Stimulated activated CD4-positive, alpha-beta T cell treated with anti-CD3 and anti-CD28 coated beads, Interleukin-12 subunit alpha, Interleukin-12 subunit beta, amount 100 ng/mL, for 48 hours (primary cell): ENCODE measurements around the gene RNF157.
A peak's percentile ranks its signal among the peaks of the same experiment; 100 is the strongest.

Experiments
- DNase-seq, 3 donors: peaks; one replicate each; pipeline ENCODE4 v3.0.0-alpha.2; 2020; ENCODE audit warnings: low read depth in 2 of 3, low spot score in 1 of 3

RNF157 gene

GRCh38 chr17:76130473-76130872, 109.8 kb downstream of the RNF157 start:
- DNase-seq: no peak

- no peak for DNase-seq
Measured at GRCh38 chr17:76125922-76126321, 114.4 kb downstream of the RNF157 start.

- DNase-seq: no peak
Measured at GRCh38 chr17:76125391-76125675, 115.0 kb downstream of the RNF157 start.

- no peak for DNase-seq
Measured at GRCh38 chr17:76124582-76125390, 115.5 kb downstream of the RNF157 start.

- DNase-seq: no peak
Measured at GRCh38 chr17:76123749-76124581, 116.3 kb downstream of the RNF157 start.

GRCh38 chr17:76123191-76123499, 117.1 kb downstream of the RNF157 start:
- no peak for DNase-seq

GRCh38 chr17:76122431-76123190, 117.7 kb downstream of the RNF157 start:
- DNase-seq: no peak

GRCh38 chr17:76121932-76122430, 118.3 kb downstream of the RNF157 start:
- DNase-seq: no peak

- no peak for DNase-seq
Measured at GRCh38 chr17:76120658-76121008, 119.7 kb downstream of the RNF157 start.

GRCh38 chr17:76119409-76120371, 120.6 kb downstream of the RNF157 start:
- no peak for DNase-seq

GRCh38 chr17:76115138-76115754, 125.0 kb downstream of the RNF157 start:
- DNase-seq: no peak

- DNase-seq: no peak
Measured at GRCh38 chr17:76111956-76112355, 128.3 kb downstream of the RNF157 start.

GRCh38 chr17:76107509-76107908, 132.8 kb downstream of the RNF157 start:
- no peak for DNase-seq

GRCh38 chr17:76106703-76107102, 133.6 kb downstream of the RNF157 start:
- DNase-seq: no peak

GRCh38 chr17:76104896-76105231, 135.4 kb downstream of the RNF157 start:
- no peak for DNase-seq

- no peak for DNase-seq
Measured at GRCh38 chr17:76104140-76104895, 136.0 kb downstream of the RNF157 start.

GRCh38 chr17:76103274-76104139, 136.8 kb downstream of the RNF157 start, which contains the start of gene EXOC7:
Gene EXOC7, minus strand, starts transcription at chr17:76103787. Its CDS starts 95 bp downstream, at chr17:76103692.
- peak; percentile 85 to 89 (median 88) for DNase-seq

- no peak for DNase-seq
Measured at GRCh38 chr17:76102944-76103273, 137.4 kb downstream of the RNF157 start.
